GM19467 (cell line): ENCODE results near the gene ANKIB1.
A peak's percentile ranks its signal among the peaks of the same experiment; 100 is the strongest.
"Not testable (repeated sequence)": the region's sequence is repeated elsewhere in the genome, so short reads cannot be mapped to it uniquely, and the experiment has no call there.

Source experiments
- ATAC-seq: cut with Tn5 transposase; IDR thresholded peaks from one replicate; pipeline ENCODE4 v1.9.1; 2021; ENCODE audit warnings: mild to moderate bottlenecking, moderate library complexity; ENCODE audit not compliant: unreplicated experiment

Gene ANKIB1, protein sequence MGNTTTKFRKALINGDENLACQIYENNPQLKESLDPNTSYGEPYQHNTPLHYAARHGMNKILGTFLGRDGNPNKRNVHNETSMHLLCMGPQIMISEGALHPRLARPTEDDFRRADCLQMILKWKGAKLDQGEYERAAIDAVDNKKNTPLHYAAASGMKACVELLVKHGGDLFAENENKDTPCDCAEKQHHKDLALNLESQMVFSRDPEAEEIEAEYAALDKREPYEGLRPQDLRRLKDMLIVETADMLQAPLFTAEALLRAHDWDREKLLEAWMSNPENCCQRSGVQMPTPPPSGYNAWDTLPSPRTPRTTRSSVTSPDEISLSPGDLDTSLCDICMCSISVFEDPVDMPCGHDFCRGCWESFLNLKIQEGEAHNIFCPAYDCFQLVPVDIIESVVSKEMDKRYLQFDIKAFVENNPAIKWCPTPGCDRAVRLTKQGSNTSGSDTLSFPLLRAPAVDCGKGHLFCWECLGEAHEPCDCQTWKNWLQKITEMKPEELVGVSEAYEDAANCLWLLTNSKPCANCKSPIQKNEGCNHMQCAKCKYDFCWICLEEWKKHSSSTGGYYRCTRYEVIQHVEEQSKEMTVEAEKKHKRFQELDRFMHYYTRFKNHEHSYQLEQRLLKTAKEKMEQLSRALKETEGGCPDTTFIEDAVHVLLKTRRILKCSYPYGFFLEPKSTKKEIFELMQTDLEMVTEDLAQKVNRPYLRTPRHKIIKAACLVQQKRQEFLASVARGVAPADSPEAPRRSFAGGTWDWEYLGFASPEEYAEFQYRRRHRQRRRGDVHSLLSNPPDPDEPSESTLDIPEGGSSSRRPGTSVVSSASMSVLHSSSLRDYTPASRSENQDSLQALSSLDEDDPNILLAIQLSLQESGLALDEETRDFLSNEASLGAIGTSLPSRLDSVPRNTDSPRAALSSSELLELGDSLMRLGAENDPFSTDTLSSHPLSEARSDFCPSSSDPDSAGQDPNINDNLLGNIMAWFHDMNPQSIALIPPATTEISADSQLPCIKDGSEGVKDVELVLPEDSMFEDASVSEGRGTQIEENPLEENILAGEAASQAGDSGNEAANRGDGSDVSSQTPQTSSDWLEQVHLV

GRCh38 chr7:92245487-92246359, at the start of gene ANKIB1, which contains the start of gene KRIT1:
TSS of gene ANKIB1 (plus strand) at chr7:92245974. CDS start at chr7:92294979, 49,005 bp downstream.
TSS of gene KRIT1 (minus strand) at chr7:92245914. CDS start at chr7:92242135, 3,779 bp downstream.
- peak; percentile 72 for ATAC-seq

DNA sequence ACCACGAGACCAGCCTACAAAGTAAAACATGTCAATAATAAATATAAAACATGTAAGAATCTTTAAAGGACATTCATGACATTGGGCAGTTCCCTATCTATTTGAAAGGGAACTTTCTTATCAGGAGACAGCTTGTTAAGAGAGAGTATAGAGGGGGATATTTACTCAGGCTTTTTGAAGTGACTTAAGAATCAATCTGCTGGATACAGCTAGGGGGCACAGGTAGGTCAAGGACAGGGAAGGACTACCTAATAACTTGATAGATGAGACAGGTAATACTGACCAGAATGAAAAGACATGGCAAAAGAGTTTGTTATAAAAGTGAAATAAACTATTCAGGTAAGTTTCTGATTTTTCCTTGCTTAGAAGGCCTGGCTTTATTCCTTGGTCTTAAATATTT, 45.0 kb upstream of the ANKIB1 start:
- no peak for ATAC-seq

GRCh38 chr7:92205987-92206386, 39.8 kb upstream of the ANKIB1 start:
- ATAC-seq: no peak

DNA sequence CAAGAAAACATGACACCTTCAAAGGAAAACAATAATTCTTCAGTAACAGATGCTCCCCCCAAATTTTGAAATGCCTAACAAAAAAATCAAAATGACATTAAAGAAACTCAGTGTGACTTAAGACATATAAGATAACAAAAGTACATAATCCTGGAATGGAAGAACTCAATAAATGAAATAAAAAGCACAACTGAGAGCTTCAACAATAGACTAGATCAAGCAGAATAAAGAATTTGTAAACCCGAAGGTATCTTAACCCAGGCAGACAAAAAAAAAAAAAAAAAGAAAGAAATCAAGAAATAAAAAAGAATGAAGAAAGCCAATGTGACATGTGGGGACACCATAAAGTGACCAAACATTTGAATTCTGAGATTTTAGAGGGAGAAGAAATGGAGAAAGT, 39.1 kb upstream of the ANKIB1 start:
- no peak for ATAC-seq

DNA sequence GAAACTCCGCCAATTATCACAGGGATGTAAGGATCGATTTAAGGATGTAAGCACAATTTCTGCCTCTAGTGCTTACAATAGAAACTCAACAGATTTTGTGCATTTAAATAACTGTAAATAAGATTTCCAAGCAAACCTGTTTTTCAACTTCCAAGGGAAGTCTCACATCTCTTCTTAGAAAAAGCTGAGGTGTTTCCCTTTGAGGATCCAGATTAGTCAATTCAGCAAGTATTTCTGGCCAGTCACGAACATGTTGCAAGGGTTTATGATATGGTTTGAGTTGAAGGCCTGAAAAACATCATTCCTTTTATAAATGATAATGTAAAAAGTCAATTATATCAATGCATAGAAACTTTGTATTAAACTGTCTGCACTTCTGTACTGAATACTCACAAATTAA, 24.0 kb upstream of the ANKIB1 start:
- ATAC-seq: no peak

DNA sequence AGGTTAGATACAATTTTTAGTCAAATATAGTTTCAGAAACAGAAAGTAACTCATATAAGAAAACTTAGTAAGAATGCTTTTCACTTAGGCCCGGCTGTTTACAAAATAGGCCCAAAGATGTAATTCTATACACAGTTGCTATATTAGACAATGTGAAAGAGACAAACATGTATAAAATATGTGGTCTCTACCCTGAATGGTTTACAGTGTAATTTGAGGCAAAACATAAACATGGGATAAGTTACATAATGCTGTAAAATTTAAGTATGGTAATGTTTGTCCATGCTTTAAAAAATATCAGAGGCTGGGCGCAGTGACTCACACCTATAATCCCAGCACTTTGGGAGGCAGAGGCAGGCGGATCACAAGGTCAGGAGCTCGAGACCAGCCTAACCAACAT, 18.8 kb upstream of the ANKIB1 start:
- no peak for ATAC-seq

GRCh38 chr7:92228100-92228499, 17.7 kb upstream of the ANKIB1 start:
- ATAC-seq: no peak

GRCh38 chr7:92228742-92229141, 17.0 kb upstream of the ANKIB1 start:
- no peak for ATAC-seq

DNA sequence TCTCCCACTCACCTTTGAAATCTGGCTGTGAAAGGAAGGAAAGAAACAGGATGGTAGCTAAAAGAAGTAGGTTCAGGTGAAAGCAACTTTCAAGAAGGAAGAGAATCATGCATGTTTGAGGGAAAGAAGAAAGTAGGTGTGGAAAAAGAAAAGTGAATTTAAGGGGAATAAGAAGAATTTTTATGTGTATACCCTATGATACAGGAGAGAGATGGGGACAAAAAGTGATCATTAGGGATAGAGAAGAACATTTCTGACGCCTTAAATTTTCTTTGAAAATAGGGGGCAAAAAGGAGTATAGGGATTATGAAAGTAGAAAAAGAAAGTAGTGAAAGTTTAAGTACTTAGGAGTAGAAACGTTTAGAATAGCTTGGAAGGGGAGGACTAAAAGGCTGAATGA, 15.2 kb upstream of the ANKIB1 start:
- no peak for ATAC-seq

DNA sequence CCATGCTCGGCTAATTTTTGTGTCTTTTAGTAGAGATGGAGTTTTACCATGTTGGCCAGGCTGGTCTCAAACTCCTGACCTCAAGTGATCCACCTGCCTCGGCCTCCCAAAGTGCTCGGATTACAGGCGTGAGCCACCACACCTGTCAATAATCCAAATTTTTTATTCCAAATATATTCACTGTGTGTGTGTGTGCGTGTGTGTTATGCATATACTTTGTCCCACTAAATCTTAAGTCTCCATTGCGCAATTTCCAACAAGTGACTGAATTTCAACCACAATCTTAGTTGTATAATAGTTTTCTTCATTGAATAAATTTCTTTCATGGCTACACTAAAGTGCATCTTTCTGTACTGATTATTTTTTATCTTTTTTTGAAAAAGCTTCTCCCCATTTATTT, 2.8 kb upstream of the ANKIB1 start:
- ATAC-seq: no peak

DNA sequence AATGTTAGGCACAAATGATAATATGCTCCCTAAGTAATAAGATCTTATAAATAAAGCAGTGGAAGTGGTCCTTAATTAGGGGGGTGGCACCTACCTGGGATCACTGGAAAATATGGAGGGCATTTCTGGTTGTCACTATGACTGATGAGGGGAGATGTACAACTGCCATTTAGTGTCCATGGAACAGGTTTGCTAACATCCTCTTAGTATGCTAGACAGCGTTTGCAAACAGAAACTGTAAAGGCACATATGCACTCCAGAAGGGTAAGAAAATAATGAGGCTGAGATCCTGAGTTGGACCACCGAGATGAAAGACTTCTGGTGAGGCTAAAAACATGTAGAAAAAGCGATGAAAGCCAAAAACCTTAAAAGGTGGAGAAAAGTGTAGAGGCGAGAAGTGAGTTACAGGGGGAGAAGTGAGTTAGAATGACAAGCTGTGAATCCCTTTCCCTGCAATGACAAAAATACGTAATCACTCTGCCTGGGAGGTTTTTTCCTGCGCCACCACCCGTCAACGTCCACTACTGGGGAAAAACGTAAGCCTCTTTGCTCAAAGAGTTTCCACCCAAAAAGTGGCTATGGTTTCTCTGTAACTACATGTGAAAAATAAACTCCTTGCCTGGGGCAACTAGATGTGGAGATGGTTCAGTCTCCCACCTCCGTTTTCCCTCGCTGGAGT, 827 bp upstream of the ANKIB1 start:
- peak; percentile 9 for ATAC-seq

GRCh38 chr7:92246360-92247101, 757 bp downstream of the ANKIB1 start:
- peak; percentile 24 for ATAC-seq

GRCh38 chr7:92250603-92251002, 4.8 kb downstream of the ANKIB1 start:
- ATAC-seq: no peak

DNA sequence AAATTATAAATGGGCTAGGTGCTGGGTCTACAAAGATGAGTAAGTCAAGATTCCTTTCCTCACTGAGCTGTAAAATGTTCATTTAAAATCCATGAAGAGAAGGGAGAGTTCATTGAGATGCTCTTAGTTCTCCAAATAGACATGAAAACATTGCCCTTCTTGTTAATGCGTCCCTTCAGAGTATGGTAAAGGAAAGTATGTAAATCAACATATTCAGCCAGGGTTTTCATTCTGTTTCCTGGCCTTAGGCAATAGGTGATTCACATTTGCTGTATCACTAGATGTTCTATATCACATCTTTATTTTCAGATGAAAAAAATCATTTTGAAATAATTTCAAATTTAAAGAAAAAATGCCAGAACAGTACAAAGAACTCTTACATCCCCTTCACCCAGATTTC, 5.4 kb downstream of the ANKIB1 start:
- ATAC-seq: no peak

DNA sequence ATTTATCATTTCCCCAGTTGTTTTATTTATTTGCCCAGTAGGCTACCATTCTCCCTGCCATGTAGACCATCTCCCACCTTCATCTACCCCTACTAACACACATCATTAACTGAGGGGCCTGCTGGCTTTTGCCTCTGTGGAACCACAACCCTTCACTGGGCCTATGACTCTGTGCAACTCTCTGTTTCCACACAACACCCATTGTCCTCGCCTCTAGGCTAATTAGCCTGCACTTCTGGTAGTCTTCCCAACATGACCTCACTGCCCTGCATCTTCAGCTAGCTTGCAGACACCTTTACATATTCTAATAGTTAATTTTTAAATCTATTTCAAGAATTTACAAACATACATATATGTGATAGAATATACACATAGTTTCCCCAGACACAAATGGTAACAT, 7.5 kb downstream of the ANKIB1 start:
- no peak for ATAC-seq

DNA sequence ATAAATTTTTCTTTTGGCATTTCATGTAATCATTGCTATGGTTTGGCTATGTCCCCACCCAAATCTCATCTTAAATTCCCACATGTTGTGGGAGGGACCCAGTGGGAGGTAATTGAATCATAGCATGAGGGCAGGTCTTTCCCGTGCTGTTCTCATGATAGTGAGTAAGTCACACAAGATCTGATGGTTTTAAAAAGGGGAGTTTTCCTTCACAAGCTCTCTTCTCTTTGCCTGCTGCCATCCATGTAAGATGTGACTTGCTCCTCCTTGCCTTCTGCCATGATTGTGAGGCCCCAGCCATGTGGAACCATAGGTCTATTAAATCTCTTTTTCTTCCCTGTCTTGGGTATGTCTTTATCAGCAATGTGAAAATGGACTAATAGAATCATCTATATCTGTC, 9.0 kb downstream of the ANKIB1 start:
- not testable (repeated sequence) for ATAC-seq

GRCh38 chr7:92255308-92255707, 9.5 kb downstream of the ANKIB1 start:
- no peak for ATAC-seq

DNA sequence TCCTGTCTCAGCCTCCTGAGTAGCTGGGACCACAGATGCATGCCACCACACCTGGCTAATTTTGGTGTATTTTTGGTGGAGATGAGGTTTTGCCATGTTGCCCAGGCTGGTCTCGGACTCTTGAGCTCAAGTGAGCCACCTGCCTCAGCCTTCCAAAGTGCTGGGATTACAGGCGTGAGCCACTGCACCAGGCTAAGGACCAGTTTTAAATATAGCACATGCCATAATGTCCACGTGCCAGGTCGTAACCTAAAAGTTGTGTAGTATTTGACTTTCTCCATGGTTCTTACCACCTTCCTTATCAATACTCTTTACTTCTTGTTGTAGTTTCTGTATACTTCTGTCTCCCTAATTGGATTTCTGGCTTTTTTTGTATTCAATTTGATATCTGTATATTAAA, 13.3 kb downstream of the ANKIB1 start:
- ATAC-seq: no peak

GRCh38 chr7:92259610-92260247, 14.0 kb downstream of the ANKIB1 start:
- ATAC-seq: no peak
